Naive thymus-derived CD8-positive, alpha-beta T cell (primary cell): ENCODE results near the gene KCNA10. TPM values are rescaled to one million over a fixed set of nuclear protein-coding genes. Genes with fewer than 3 reads are reported as not detected.
A peak's percentile ranks its signal among the peaks of the same experiment; 100 is the strongest.
"Not testable (repeated sequence)": the region's sequence is repeated elsewhere in the genome, so short reads cannot be mapped to it uniquely, and the experiment has no call there.

Experiments used
- ATAC-seq, 2 donors: fragments of 150-1000 bp; cut with Tn5 transposase in 1 of 2; sonication (Bioruptor Pico), chemical (Tn5 transposase) in 1 of 2; 1 replicate in 1 of 2; 2 replicates in 1 of 2; pipeline ENCODE4 v1.10.0; 2021; ENCODE audit warnings: mild to moderate bottlenecking in 2 of 2, moderate library complexity in 2 of 2
- POLR2A ChIA-PET: fragments of 350-600 bp; sonication (Branson Sonifier 250); formaldehyde crosslinking; loops from one replicate; lab custom pipeline; 2021; ENCODE audit warnings: antibody characterized with exemption; lab: Charles Lee
- DNase-seq, 10 donors: peaks; one replicate each; pipeline versions ENCODE4 v3.0.0 to v3.0.0-alpha.2; 2020 to 2022
- H3K27ac Mint-ChIP-seq, 10 donors: one replicate each; pipeline ENCODE4 v1.8.0; 2020 to 2022; ENCODE audit warnings: mild to moderate bottlenecking in 10 of 10, mixed read lengths in 10 of 10, moderate library complexity in 4 of 10, inconsistent platforms in 1 of 10
- H3K27me3 Mint-ChIP-seq, 5 donors: one replicate each; pipeline ENCODE4 v1.8.0; 2021 to 2022; ENCODE audit warnings: mixed read lengths in 5 of 5
- H3K36me3 Mint-ChIP-seq, 3 donors: one replicate each; pipeline ENCODE4 v1.8.0; 2020 to 2022; ENCODE audit warnings: mixed read lengths in 3 of 3, mild to moderate bottlenecking in 2 of 3, inconsistent platforms in 1 of 3
- H3K4me1 Mint-ChIP-seq, 4 donors: one replicate each; pipeline ENCODE4 v1.8.0; 2021 to 2022; ENCODE audit warnings: mixed read lengths in 4 of 4
- H3K4me3 Mint-ChIP-seq, 10 donors: one replicate each; pipeline ENCODE4 v1.8.0; 2020 to 2022; ENCODE audit warnings: mild to moderate bottlenecking in 10 of 10, mixed read lengths in 10 of 10, moderate library complexity in 6 of 10, inconsistent platforms in 1 of 10
- H3K9me3 Mint-ChIP-seq, 9 donors: one replicate each; pipeline ENCODE4 v1.8.0; 2020 to 2022; ENCODE audit warnings: mixed read lengths in 9 of 9, mild to moderate bottlenecking in 3 of 9, inconsistent platforms in 1 of 9, moderate library complexity in 1 of 9
- polyA plus RNA-seq, 3 donors: library from polyadenylated mRNA; unstranded; fragments of 300-500 nt; fragmentation: Illumina TruSeq; gene quantifications; one replicate each; pipeline ENCODE4 v1.2.3, GENCODE V29; 2021
- total RNA-seq, 8 experiments: library from RNA in 2 of 8; stranded (reverse) in 2 of 8; gene quantifications; one replicate each; pipeline ENCODE4 v1.2.3 and lab custom pipeline; 2021 to 2026

KCNA10 gene
- total and polyA plus RNA-seq, 5 experiments from 2014 or later = not detected

DNA sequence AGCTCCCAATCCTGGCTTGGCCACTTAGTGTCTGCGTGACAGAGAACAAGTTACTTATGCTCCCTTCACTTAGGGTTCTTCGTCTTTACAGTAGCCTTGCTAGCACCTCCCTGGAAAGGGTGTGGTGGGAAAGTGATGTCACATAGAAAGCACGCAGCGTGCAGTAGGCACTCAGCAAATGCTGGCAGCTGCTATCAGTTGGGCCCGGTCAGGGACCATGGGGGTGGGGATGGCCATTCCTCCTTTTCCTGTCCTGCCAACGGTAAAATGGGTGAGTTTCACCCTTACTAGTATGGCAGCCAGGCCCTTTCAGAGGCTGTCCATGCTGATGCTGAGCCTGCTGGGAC is 6.2 kb upstream of the KCNA10 start:
- H3K9me3 Mint-ChIP-seq = peaks cover 0 to 2% (median 0%) of the 10 kb centered on the region in 9 donors
- H3K27me3 Mint-ChIP-seq = peaks cover 19 to 43% (median 27%) of the 10 kb centered on the region in 5 donors
- no peak overlapping the region for H3K27ac Mint-ChIP-seq
- peaks cover 0 to 6% (median 3%) of the 10 kb centered on the region in 4 donors for H3K4me1 Mint-ChIP-seq
- POLR2A ChIA-PET = no interaction called here
- DNase-seq (no peak), ATAC-seq (no peak)
- no peak overlapping the region for H3K4me3 Mint-ChIP-seq
- H3K36me3 Mint-ChIP-seq = no peaks in the 10 kb centered on the region

DNA sequence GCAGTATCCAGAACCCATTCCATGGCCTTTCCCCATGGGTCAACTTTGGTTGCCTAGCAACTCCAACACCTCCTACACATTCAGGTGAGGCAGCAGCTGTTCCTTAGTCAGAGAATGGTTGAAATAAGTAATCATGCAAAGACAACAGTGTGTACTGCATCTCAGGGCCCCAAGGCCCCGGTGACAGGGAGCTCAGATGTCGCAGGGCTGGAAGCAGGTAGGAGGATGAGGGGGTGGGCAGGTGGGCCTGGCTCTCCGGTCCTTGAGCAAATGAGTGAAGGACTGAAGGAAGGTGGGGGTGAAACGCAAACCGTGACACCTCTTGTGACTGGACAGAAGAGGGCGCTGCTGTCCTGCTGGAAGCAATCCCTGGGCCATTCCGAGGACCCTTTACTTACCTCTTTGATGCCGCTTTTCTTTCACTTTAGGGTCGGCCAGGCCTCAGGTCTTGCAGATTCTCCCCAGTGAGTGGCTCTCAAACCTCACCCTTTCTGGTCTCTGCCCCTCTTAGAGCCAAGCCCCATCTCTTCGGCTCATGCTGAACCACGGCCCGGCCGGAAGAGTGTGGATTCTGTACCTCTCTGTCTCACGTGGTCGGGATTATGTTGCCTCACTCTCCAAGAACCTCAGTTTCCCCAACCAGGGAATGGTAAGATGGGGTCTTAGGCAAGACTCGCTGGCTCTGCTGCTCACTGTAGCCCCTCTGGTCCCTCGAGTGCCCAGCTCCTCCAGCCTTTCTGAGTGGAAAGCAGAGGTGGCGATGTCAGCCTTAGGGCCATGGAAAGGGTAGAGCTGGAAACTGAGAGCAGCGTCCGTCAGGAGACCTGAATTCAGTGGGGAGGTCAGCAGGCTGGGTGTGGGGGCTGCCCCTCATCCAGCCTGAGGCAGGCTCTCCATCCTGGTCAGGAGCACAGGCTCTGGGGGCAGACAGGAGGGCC is 5.6 kb upstream of the KCNA10 start:
- ATAC-seq = peak; percentile 74 to 78
- no peaks in the 10 kb centered on the region for H3K36me3 Mint-ChIP-seq
- H3K27ac Mint-ChIP-seq = peak overlapping the region in 1 of 10 donors; percentile 43
- H3K27me3 Mint-ChIP-seq = peaks cover 19 to 44% (median 28%) of the 10 kb centered on the region in 5 donors
- peaks cover 0 to 2% (median 0%) of the 10 kb centered on the region in 9 donors for H3K9me3 Mint-ChIP-seq
- peak overlapping the region in 3 of 10 donors; percentile 19 to 46 (median 41) for H3K4me3 Mint-ChIP-seq
- DNase-seq = peak in 9 of 10 donors; percentile 15 to 54 (median 37)
- POLR2A ChIA-PET = no interaction called here
- peaks cover 0 to 6% (median 3%) of the 10 kb centered on the region in 4 donors for H3K4me1 Mint-ChIP-seq

DNA sequence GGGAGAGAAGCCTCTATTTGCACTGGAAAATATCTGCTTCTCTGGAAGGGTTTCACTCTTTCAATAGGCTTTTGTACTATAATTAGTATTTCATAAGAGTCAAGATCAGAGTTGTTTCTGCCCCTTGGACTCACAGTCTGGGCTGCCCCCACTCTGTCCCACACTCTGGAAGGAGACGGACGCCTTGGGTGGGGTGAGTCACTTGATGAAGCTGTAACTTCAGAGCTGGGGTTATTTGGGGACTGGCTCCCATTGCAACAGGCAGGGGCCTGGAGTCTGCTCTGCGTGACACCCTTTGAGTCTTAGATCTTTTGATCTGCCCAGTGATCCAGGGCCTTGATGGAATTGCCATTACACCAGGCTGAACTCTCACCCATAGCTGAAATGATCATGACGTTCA is 4.0 kb upstream of the KCNA10 start:
- Mint-ChIP-seq H3K27ac (peak overlapping the region in 1 of 10 donors; percentile 7), H3K9me3 (peaks cover 0 to 2% (median 0%) of the 10 kb centered on the region in 9 donors), H3K4me3 (no peak overlapping the region), H3K36me3 (no peaks in the 10 kb centered on the region), H3K4me1 (peaks cover 0 to 6% (median 3%) of the 10 kb centered on the region in 4 donors), H3K27me3 (peaks cover 16 to 38% (median 26%) of the 10 kb centered on the region in 5 donors)
- no peak for ATAC-seq
- DNase-seq = no peak
- POLR2A ChIA-PET = no interaction called here

DNA sequence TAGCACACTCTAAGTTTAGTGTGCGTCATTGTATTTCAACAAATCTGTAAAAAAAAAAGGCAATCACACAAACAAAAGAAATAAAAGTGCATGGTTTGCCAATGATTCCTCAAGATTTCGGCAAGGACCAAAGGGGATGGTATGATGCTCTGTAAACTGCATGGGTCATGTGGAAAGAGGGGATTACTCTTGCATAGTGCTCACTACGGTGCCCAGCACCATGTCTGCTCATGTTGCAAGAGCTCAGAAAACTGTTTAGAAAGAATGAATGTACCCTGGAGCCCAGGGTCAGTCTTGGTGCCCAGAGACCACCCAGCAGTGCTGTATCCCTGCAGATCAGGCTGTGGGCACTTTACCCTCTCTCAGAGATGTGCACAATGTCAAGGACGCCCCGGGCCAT is 3.6 kb upstream of the KCNA10 start:
- H3K4me3 Mint-ChIP-seq = no peak overlapping the region
- peaks cover 0 to 2% (median 0%) of the 10 kb centered on the region in 9 donors for H3K9me3 Mint-ChIP-seq
- DNase-seq (no peak), ATAC-seq (no peak)
- POLR2A ChIA-PET = no interaction called here
- H3K4me1 Mint-ChIP-seq = peaks cover 0 to 6% (median 3%) of the 10 kb centered on the region in 4 donors
- H3K36me3 Mint-ChIP-seq = no peaks in the 10 kb centered on the region
- peaks cover 18 to 41% (median 30%) of the 10 kb centered on the region in 5 donors for H3K27me3 Mint-ChIP-seq
- peak overlapping the region in 1 of 10 donors; percentile 7 for H3K27ac Mint-ChIP-seq

DNA sequence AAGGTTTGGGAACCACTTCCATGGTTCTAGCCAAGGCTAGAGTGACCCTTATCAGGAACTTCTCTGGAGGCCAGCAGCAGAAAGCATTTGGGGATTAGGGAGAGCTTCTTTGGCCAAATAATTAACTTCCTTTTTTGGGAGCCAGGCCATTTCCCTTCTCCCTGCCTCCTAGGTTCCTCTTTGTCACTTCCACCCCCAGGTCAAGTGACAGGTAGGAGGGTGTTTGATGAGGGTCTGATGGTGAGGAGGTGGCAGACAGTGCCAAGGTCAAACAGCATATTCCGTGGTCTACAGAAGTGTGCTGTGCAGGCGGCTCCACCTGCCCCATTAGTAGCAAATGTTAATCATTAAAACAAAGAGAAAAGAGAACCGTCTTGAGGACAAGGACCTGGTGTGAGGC is 1.9 kb upstream of the KCNA10 start:
- peaks cover 0 to 2% (median 0%) of the 10 kb centered on the region in 9 donors for H3K9me3 Mint-ChIP-seq
- peaks cover 0 to 6% (median 3%) of the 10 kb centered on the region in 4 donors for H3K4me1 Mint-ChIP-seq
- H3K27ac Mint-ChIP-seq = no peak overlapping the region
- H3K27me3 Mint-ChIP-seq = peaks cover 23 to 45% (median 35%) of the 10 kb centered on the region in 5 donors
- no peak overlapping the region for H3K4me3 Mint-ChIP-seq
- no peaks in the 10 kb centered on the region for H3K36me3 Mint-ChIP-seq
- ATAC-seq (no peak), DNase-seq (no peak)
- POLR2A ChIA-PET = no interaction called here

DNA sequence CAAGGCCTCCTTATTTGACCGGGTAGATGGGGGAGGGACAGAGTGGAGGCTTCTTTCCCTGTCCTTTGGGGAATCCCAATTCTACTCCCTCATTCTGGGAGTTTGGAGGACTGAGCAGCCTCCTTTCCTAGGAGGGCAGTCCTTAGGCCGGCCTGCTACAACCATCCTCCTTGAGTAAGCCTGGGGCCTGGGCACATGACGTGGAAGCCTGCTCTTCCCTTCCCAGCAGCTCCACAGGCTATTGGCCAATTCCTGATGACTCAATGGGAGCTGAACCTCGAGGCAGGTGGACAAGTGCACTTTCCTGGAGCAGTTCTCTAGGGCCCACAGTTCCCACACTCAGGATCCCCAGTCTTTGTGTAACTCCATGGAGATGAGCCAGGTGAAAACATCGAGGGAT is 3.1 kb downstream of the KCNA10 start:
- Mint-ChIP-seq H3K36me3 (no peaks in the 10 kb centered on the region), H3K4me3 (no peak overlapping the region), H3K9me3 (no peaks in the 10 kb centered on the region), H3K4me1 (no peaks in the 10 kb centered on the region), H3K27me3 (peaks cover 7 to 20% (median 16%) of the 10 kb centered on the region in 5 donors), H3K27ac (no peak overlapping the region)
- DNase-seq = no peak
- ATAC-seq = no peak
- POLR2A ChIA-PET = no interaction called here

DNA sequence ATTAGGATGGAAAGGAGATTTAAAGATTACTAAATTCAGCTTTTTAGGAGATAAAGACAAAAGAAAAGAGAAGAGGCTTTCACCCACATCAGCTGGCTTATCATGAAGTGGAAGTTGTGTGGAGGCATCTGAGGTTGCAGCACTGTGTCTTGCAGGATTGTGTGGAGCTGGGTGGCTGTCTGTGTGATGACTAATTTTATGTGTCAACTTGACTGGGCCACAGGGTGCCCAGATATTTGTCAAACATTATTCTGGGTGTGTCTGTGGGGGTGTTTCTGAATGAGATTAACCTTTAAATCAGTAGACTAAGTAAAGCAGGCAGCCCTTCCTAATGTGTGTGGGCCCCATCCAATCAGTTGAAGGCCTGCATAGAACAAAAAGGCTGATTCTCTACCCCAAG is 3.9 kb downstream of the KCNA10 start:
- H3K4me3 Mint-ChIP-seq = no peak overlapping the region
- peaks cover 7 to 18% (median 15%) of the 10 kb centered on the region in 5 donors for H3K27me3 Mint-ChIP-seq
- no peaks in the 10 kb centered on the region for H3K9me3 Mint-ChIP-seq
- H3K36me3 Mint-ChIP-seq = no peaks in the 10 kb centered on the region
- no peaks in the 10 kb centered on the region for H3K4me1 Mint-ChIP-seq
- ATAC-seq = no peak
- POLR2A ChIA-PET = no interaction called here
- DNase-seq = no peak
- no peak overlapping the region for H3K27ac Mint-ChIP-seq

DNA sequence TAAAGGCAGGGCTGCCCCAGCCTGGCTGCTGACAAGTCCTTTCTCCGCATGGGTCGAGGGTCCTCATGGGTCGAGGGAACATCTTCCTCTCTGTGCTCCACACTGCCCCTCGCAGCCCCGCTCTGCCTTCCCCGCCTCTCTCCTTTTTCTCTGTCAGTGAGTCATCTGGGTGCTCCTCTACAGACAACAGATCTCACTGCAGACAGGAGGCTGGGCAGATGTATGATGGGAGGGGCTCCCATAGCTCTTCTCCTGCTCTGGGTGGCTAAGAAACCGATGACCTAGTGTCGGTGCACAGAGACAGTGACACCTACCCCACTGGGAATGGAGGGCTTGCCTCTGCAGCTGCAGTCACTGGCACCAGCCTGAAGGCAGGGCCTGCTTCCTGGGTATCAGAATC is 5.5 kb downstream of the KCNA10 start:
- H3K27ac Mint-ChIP-seq = peak overlapping the region in 2 of 10 donors; percentile 40 to 76
- no peak overlapping the region for H3K4me3 Mint-ChIP-seq
- no peaks in the 10 kb centered on the region for H3K4me1 Mint-ChIP-seq
- no peaks in the 10 kb centered on the region for H3K36me3 Mint-ChIP-seq
- ATAC-seq (no peak), DNase-seq (no peak)
- POLR2A ChIA-PET = no interaction called here
- peaks cover 7 to 16% (median 9%) of the 10 kb centered on the region in 5 donors for H3K27me3 Mint-ChIP-seq
- no peaks in the 10 kb centered on the region for H3K9me3 Mint-ChIP-seq

DNA sequence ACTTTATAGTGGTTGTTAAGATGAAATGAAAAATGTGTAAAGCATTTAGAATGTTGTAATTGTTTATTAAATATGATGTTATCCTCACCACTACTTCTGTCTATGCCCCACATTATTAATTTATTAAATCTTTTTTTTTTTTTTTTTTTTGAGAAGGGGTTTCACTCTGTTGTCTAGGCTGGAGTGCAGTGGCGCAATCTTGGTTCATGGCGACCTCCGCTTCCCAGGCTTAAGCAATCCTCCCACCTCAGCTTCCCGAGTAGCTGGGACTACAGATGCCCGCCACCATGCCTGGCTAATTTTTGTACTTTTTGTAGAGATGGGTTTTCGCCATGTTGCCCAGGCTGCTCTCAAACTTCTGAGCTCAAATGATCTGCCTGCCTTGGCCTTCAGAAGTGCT is 7.5 kb downstream of the KCNA10 start:
- H3K27ac Mint-ChIP-seq = no peak overlapping the region

DNA sequence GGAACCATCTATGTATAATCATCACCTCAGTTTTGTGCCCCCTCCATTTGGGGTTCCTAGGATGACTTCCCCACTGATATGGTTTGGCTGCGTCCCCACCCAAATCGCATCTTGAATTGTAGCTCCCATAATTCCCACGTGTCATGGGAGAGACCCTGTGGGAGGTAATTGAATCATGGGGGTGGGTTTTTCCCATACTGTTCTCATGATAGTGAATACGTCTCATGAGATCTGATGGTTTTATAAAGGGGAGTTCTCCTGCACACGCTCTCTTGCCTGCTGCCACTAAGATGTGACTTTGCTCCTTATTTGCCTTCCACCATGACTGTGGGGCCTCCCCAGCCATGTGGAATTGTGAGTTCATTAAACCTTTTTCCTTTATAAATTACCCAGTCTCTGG is 8.1 kb downstream of the KCNA10 start:
- H3K36me3 Mint-ChIP-seq, POLR2A ChIA-PET, H3K27ac Mint-ChIP-seq, H3K27me3 Mint-ChIP-seq, DNase-seq, H3K4me3 Mint-ChIP-seq, ATAC-seq, H3K4me1 Mint-ChIP-seq, H3K9me3 Mint-ChIP-seq: not testable (repeated sequence)

More for the DNA sequence above, 7.5 kb downstream of the KCNA10 start:
- POLR2A ChIA-PET = no interaction called here
- H3K4me1 Mint-ChIP-seq = no peaks in the 10 kb centered on the region
- no peaks in the 10 kb centered on the region for H3K36me3 Mint-ChIP-seq
- DNase-seq (no peak), ATAC-seq (no peak)
- H3K9me3 Mint-ChIP-seq = no peaks in the 10 kb centered on the region
- H3K27me3 Mint-ChIP-seq = peaks cover 0 to under 1% (median 0%) of the 10 kb centered on the region in 5 donors
- H3K4me3 Mint-ChIP-seq = no peak overlapping the region

DNA sequence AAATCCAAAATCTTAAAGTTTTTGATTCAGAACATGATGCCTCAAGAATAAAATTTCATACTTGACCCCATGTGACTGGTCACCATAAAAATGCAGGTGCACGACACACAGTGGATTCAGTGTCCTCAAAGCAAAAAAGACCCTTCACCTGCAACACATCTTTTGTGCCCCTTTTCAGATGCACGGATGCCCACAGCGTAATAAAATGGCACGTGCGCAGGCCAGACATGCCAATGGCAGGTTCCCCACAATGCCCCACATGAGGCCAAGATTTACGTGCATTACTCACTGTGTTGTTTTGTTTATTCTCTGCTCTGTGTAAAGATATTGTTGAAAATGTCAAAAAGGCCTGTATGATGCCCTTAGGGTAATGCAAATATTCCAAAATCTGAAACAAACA is 9.3 kb downstream of the KCNA10 start:
- H3K27me3 Mint-ChIP-seq = no peaks in the 10 kb centered on the region
- ATAC-seq = no peak

DNA sequence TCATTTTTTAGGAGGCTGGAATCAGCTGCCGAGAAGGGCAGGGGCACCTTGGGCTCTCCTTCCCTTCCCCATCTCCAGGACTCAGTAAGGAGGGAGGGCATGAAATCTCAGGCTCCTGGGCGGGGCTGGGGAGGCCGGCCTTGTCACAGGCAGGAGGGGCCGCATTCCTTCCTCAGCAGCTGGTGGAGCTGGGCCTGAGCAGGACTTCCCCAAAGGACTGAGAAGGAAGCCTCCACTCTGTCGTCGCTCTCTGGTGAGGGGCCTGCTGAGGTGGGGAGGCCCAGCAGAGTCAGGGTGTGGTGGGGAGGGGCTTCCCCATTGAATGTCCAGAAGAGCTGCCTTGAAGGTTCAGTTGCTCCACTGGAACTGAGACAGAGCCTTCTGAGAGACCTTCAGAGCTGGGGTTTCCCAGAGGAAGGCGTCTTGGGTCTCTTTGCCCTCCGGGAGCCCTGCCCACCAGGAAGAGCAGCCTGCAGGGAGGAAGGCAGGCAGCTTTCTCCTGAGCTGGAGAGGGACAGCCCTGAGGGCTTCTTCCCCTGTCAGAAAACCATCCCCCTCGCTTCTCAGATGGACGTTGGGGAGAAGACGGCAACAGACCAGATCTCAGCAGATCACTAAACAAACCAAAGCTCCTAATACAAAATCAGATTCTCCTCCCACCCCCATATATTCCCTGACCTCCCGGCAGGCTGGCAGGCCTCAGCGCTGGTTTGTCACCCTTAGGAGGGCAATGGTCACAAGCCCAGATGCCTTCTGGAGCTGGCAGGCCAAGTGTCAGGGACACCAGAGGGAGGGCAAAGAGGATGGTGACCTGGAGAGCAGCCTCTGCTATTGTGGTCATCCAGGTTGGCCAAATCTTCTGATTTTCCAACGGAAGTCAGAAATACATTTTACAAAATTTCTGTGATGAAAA is 10.7 kb downstream of the KCNA10 start:
- ATAC-seq = no peak
- peaks cover 0 to 2% (median 0%) of the 10 kb centered on the region in 5 donors for H3K27me3 Mint-ChIP-seq
- H3K36me3 Mint-ChIP-seq = no peaks in the 10 kb centered on the region
- DNase-seq = no peak
- H3K4me3 Mint-ChIP-seq = no peak overlapping the region
- H3K4me1 Mint-ChIP-seq = no peaks in the 10 kb centered on the region
- H3K9me3 Mint-ChIP-seq = no peaks in the 10 kb centered on the region
- no peak overlapping the region for H3K27ac Mint-ChIP-seq
- POLR2A ChIA-PET = no interaction called here

More for the DNA sequence above, 9.3 kb downstream of the KCNA10 start:
- Mint-ChIP-seq H3K27ac (no peak overlapping the region), H3K4me1 (no peaks in the 10 kb centered on the region), H3K9me3 (no peaks in the 10 kb centered on the region), H3K36me3 (no peaks in the 10 kb centered on the region), H3K4me3 (no peak overlapping the region)
- POLR2A ChIA-PET = no interaction called here
- DNase-seq = no peak
